CD4-positive, alpha-beta T cell (primary cell): Measurements from ENCODE around the gene SIRT4. TPM values are rescaled to one million over a fixed set of nuclear protein-coding genes. Genes with fewer than 3 reads are reported as not detected.
A peak's percentile ranks its signal among the peaks of the same experiment; 100 is the strongest.

ENCODE experiments used
- ATAC-seq: fragments of 200-7000 bp; cut with Tn5 transposase; one replicate; pipeline ENCODE4 v1.10.0; 2022; ENCODE audit warnings: mild to moderate bottlenecking; ENCODE audit not compliant: poor library complexity
- CTCF ChIA-PET: fragments of 350-600 bp; sonication (Branson Sonifier 250); formaldehyde crosslinking; loops from one replicate; lab custom pipeline; 2021; ENCODE audit warnings: antibody characterized with exemption, inconsistent platforms; lab: Charles Lee
- POLR2A ChIA-PET: fragments of 350-600 bp; sonication (Branson Sonifier 250); formaldehyde crosslinking; loops from one replicate; lab custom pipeline; 2021; ENCODE audit warnings: antibody characterized with exemption, inconsistent platforms; lab: Charles Lee
- DNase-seq, 14 experiments: peaks; one replicate each; pipeline ENCODE4 v3.0.0-alpha.2; 2013 to 2020; ENCODE audit warnings: mixed read lengths in 2 of 14
- H3K27ac ChIP-seq, 2 donors: one replicate each; pipeline versions ENCODE4 v1.5.1 to v1.7.0; 2013; ENCODE audit warnings: low read length in 2 of 2, low read depth in 1 of 2, mild to moderate bottlenecking in 1 of 2
- H3K27me3 ChIP-seq, 2 experiments: 1 replicate in 1 of 2; 2 replicates in 1 of 2; pipeline versions ENCODE4 v1.6.1 to v1.7.0; 2013; ENCODE audit warnings: low read length in 2 of 2, control low read depth in 1 of 2, mild to moderate bottlenecking in 1 of 2, moderate library complexity in 1 of 2; ENCODE audit not compliant: insufficient read depth in 2 of 2, control insufficient read depth in 1 of 2
- H3K36me3 ChIP-seq: one replicate; pipeline ENCODE4 v1.6.1; 2013; ENCODE audit warnings: low read length, control low read depth; ENCODE audit not compliant: insufficient read depth
- H3K4me1 ChIP-seq: one replicate; pipeline ENCODE4 v1.6.1; 2013; ENCODE audit warnings: low read length, control low read depth; ENCODE audit not compliant: insufficient read depth
- H3K4me3 ChIP-seq: one replicate; pipeline ENCODE4 v1.5.1; 2013; ENCODE audit warnings: mild to moderate bottlenecking, low read length, moderate library complexity
- H3K9me3 ChIP-seq, 2 experiments: 1 replicate in 1 of 2; 2 replicates in 1 of 2; pipeline versions ENCODE4 v1.6.1 to v1.7.0; 2013; ENCODE audit warnings: low read length in 2 of 2, mild to moderate bottlenecking in 2 of 2, control low read depth in 1 of 2, moderate library complexity in 1 of 2; ENCODE audit not compliant: control insufficient read depth in 1 of 2, insufficient read depth in 1 of 2
- H3K27ac Mint-ChIP-seq: one replicate; pipeline ENCODE4 v1.8.0; 2020; ENCODE audit warnings: mixed read lengths
- H3K27me3 Mint-ChIP-seq: one replicate; pipeline ENCODE4 v1.8.0; 2021; ENCODE audit warnings: mixed read lengths
- H3K36me3 Mint-ChIP-seq: one replicate; pipeline ENCODE4 v1.8.0; 2021; ENCODE audit warnings: low read depth, mixed read lengths
- H3K4me1 Mint-ChIP-seq: one replicate; pipeline ENCODE4 v1.8.0; 2021; ENCODE audit warnings: low read depth, mixed read lengths
- H3K4me3 Mint-ChIP-seq: one replicate; pipeline ENCODE4 v1.8.0; 2020; ENCODE audit warnings: mild to moderate bottlenecking, mixed read lengths
- H3K9me3 Mint-ChIP-seq: one replicate; pipeline ENCODE4 v1.8.0; 2020; ENCODE audit warnings: mixed read lengths
- CTCF ChIP-seq: fragments of 200-600 bp; IDR thresholded peaks from one replicate; pipeline ENCODE4 v1.8.0; 2022; ENCODE audit warnings: antibody characterized with exemption, mild to moderate bottlenecking
- intact Hi-C, 2 experiments: fragments of 100-400 bp; cut with DNase I in 1 of 2; cut with micrococcal nuclease in 1 of 2; formaldehyde crosslinking; loops; one replicate each; pipeline versions ENCODE4 v1.15.1 to v1.9.0; 2023 to 2025; cut with DNase I, micrococcal nuclease
- total RNA-seq, 174 experiments: library from RNA in 2 of 174; stranded (reverse) in 2 of 174; gene quantifications; one replicate each; pipeline ENCODE4 v1.2.3 and lab custom pipeline; 2021 to 2026

The SIRT4 gene
- total RNA-seq, 2 experiments from 2014 or later: 0.59 TPM; not detected in 1

GRCh38 chr12:120292411-120292660 lies 9.8 kb upstream of the SIRT4 start:
- Histone ChIP-seq H3K4me3 (peak overlapping the region; percentile 75), H3K36me3 (no peaks in the 10 kb centered on the region), H3K27ac (peak overlapping the region; percentile 99 to 100), H3K9me3 (no peaks in the 10 kb centered on the region), H3K4me1 (peaks cover 23% of the 10 kb centered on the region), H3K27me3 (no peaks in the 10 kb centered on the region)
- H3K27ac Mint-ChIP-seq: no peak overlapping the region
- no peak overlapping the region for H3K4me3 Mint-ChIP-seq
- H3K9me3 Mint-ChIP-seq: no peaks in the 10 kb centered on the region
- POLR2A ChIA-PET: interaction anchor here (0.7 to 4.9 kb wide), 36 partner anchors 11 to 1934 kb away, joined by 3 to 271 read pairs (median 10); partner anchors contain the start of genes ACADS, BICDL1, COQ5 and COX6A1
- H3K36me3 Mint-ChIP-seq: no peaks in the 10 kb centered on the region
- DNase-seq (peak in 1 of 14 experiments; percentile 25), ATAC-seq (no peak)
- CTCF ChIA-PET: interaction anchor here (1.2 to 3.5 kb wide), 4 partner anchors 10 to 92 kb away, joined by 6 to 51 read pairs (median 13); partner anchors contain the start of genes PXN, RPLP0 and SIRT4
- peaks cover 5% of the 10 kb centered on the region for H3K4me1 Mint-ChIP-seq
- intact Hi-C loops: loop anchor here in 1 of 2 experiments (5.0 kb wide), 1 partner anchor 280 kb away; no protein-coding TSS in a partner anchor
- TF ChIP-seq CTCF: no peak
- H3K27me3 Mint-ChIP-seq: no peaks in the 10 kb centered on the region

GRCh38 chr12:120292661-120293531 lies 9.2 kb upstream of the SIRT4 start, which contains the start of gene RNU4-1:
Gene RNU4-1, minus strand, starts transcription at chr12:120293237.
- Histone ChIP-seq H3K27me3 (no peaks in the 10 kb centered on the region), H3K36me3 (no peaks in the 10 kb centered on the region), H3K4me1 (peaks cover 23% of the 10 kb centered on the region), H3K4me3 (peak within 1 kb of the TSS; percentile 75), H3K9me3 (no peaks in the 10 kb centered on the region), H3K27ac (peak within 1 kb of the TSS; percentile 99 to 100)
- DNase-seq (peak; percentile 49 to 92 (median 64)), ATAC-seq (peak; percentile 51)
- TF ChIP-seq CTCF: no peak
- Mint-ChIP-seq H3K36me3 (no peaks in the 10 kb centered on the region), H3K4me1 (peaks cover 5% of the 10 kb centered on the region), H3K4me3 (no peak within 1 kb of the TSS), H3K27ac (no peak within 1 kb of the TSS), H3K27me3 (no peaks in the 10 kb centered on the region), H3K9me3 (no peaks in the 10 kb centered on the region)
- CTCF ChIA-PET: interaction anchor here (1.2 to 3.5 kb wide), 4 partner anchors 9 to 92 kb away, joined by 6 to 51 read pairs (median 13); partner anchors contain the start of genes PXN, RPLP0 and SIRT4
- intact Hi-C loops: loop anchor here in 1 of 2 experiments (1.0 to 5.0 kb wide), 3 partner anchors 9 to 281 kb away; partner anchors contain the start of gene SIRT4
- POLR2A ChIA-PET: interaction anchor here (0.6 to 4.9 kb wide), 42 partner anchors 9 to 1776 kb away, joined by 3 to 271 read pairs (median 6); partner anchors contain the start of genes ACADS, BICDL1, COQ5 and COX6A1

- no peak overlapping the region for H3K27ac Mint-ChIP-seq
- CTCF ChIA-PET: no interaction called here
- no peak overlapping the region for H3K4me3 ChIP-seq
Measured at GRCh38 chr12:120314220-120314619, 12.1 kb downstream of the SIRT4 start.

More at GRCh38 chr12:120314220-120314619, 12.1 kb downstream of the SIRT4 start:
- DNase-seq (no peak), ATAC-seq (no peak)
- Mint-ChIP-seq H3K9me3 (no peaks in the 10 kb centered on the region), H3K4me1 (peaks cover 16% of the 10 kb centered on the region), H3K36me3 (no peaks in the 10 kb centered on the region), H3K4me3 (no peak overlapping the region), H3K27me3 (no peaks in the 10 kb centered on the region)
- H3K27me3 ChIP-seq: no peaks in the 10 kb centered on the region
- H3K9me3 ChIP-seq: no peaks in the 10 kb centered on the region
- H3K36me3 ChIP-seq: no peaks in the 10 kb centered on the region
- POLR2A ChIA-PET: interaction anchor here (0.6 to 7.6 kb wide), 3 partner anchors 12 to 50 kb away, joined by 3 to 127 read pairs (median 3); partner anchors contain the start of genes RNU4-1, RNU4-2 and SIRT4
- no peak overlapping the region for H3K27ac ChIP-seq
- no peak for TF ChIP-seq CTCF
- H3K4me1 ChIP-seq: peaks cover 15% of the 10 kb centered on the region
- intact Hi-C loops: no loop called here
